Brain microvascular endothelial cell (primary cell): ENCODE data around the gene QRICH1.

ENCODE experiments used
- DNase-seq: peaks from one replicate; pipeline ENCODE4 v3.0.0-alpha.2; 2020
- H3K27ac ChIP-seq: fragments of 250-450 bp; sonication (Bioruptor Pico); 2 replicates; pipeline ENCODE4 v1.5.1; 2020; ENCODE audit warnings: mild to moderate bottlenecking, moderate library complexity
- H3K27me3 ChIP-seq: fragments of 250-450 bp; sonication (Bioruptor Pico); replicated peaks from 2 replicates; pipeline ENCODE4 v1.5.1; 2020; ENCODE audit warnings: mild to moderate bottlenecking
- H3K36me3 ChIP-seq: fragments of 250-450 bp; sonication (Bioruptor Pico); replicated peaks from 2 replicates; pipeline ENCODE4 v1.5.1; 2020; ENCODE audit warnings: mild to moderate bottlenecking
- H3K4me3 ChIP-seq: 2 replicates; pipeline ENCODE4 v1.5.1; 2011; ENCODE audit warnings: low read depth, mild to moderate bottlenecking, control low read depth, low read length, moderate library complexity
- in situ Hi-C: cut with HindIII; loops from 2 replicates; pipeline ENCODE4 v1.10.0; 2017; ENCODE audit warnings: low sequenced_read_pairs, low pct_ligation_motif_present
- TF ChIP-seq, protein P1 (sequence below): IDR thresholded peaks from 2 replicates; pipeline ENCODE4 v1.5.1; 2011; ENCODE audit warnings: low read depth, mild to moderate bottlenecking, moderate library complexity, low read length, control low read depth, inconsistent platforms; ENCODE audit errors: missing control alignments

QRICH1 gene, protein sequence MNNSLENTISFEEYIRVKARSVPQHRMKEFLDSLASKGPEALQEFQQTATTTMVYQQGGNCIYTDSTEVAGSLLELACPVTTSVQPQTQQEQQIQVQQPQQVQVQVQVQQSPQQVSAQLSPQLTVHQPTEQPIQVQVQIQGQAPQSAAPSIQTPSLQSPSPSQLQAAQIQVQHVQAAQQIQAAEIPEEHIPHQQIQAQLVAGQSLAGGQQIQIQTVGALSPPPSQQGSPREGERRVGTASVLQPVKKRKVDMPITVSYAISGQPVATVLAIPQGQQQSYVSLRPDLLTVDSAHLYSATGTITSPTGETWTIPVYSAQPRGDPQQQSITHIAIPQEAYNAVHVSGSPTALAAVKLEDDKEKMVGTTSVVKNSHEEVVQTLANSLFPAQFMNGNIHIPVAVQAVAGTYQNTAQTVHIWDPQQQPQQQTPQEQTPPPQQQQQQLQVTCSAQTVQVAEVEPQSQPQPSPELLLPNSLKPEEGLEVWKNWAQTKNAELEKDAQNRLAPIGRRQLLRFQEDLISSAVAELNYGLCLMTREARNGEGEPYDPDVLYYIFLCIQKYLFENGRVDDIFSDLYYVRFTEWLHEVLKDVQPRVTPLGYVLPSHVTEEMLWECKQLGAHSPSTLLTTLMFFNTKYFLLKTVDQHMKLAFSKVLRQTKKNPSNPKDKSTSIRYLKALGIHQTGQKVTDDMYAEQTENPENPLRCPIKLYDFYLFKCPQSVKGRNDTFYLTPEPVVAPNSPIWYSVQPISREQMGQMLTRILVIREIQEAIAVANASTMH

DNA sequence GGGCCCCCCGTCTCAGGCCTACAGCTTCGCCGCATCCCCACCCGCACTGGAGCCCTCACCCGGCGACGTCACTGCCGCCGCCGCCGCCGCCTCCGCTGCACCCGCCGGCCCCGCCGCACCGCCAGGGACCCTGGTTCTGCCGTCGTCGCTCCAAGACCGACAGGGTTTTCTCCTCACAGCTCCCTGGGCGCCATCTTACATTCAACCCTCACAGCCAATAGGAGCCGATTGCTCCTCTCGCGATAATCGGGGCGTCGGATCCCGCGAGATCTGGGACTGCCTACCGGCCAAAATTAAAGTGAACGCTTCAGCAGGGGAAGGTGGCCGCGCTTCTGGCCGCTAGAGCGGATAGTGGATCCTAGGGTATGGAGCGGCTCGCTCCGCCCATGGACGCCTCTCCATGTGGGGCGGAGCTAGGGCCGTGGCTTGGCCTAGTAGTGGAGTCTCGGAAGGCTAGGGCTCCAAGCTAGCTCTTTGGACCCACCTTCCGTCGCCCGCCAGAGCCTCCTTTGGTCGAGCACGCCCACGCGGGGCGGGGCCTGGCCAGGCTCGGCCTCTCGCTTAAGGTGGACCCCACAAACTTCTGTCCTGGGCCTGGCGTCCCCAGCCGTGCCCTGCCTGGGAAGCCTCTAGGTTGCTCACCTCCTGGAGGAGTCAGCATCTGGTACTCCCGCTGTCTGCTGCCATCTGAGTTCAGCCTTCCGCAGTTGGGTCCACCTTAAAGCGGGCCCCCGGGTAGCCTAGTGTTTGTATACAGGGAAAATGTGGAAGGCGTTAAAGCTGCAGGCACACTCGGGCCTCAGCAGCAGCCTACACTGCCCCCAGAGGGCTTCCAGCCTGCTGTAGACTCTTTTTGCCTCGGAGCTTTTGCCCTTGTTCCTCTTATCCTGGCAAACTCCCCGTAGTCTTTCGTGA lies at the start of gene QRICH1:
Gene QRICH1 (minus strand): TSS at position 219 of the 915 bp plus-strand sequence. CDS start 17,054 bp downstream, outside the sequence.
- no peaks in the 10 kb centered on the region for H3K27me3 ChIP-seq
- peak within 1 kb of the TSS; percentile 95 for H3K4me3 ChIP-seq
- peaks cover 24% of the 10 kb centered on the region for H3K36me3 ChIP-seq
- TF ChIP-seq, protein P1, sequence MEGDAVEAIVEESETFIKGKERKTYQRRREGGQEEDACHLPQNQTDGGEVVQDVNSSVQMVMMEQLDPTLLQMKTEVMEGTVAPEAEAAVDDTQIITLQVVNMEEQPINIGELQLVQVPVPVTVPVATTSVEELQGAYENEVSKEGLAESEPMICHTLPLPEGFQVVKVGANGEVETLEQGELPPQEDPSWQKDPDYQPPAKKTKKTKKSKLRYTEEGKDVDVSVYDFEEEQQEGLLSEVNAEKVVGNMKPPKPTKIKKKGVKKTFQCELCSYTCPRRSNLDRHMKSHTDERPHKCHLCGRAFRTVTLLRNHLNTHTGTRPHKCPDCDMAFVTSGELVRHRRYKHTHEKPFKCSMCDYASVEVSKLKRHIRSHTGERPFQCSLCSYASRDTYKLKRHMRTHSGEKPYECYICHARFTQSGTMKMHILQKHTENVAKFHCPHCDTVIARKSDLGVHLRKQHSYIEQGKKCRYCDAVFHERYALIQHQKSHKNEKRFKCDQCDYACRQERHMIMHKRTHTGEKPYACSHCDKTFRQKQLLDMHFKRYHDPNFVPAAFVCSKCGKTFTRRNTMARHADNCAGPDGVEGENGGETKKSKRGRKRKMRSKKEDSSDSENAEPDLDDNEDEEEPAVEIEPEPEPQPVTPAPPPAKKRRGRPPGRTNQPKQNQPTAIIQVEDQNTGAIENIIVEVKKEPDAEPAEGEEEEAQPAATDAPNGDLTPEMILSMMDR = peak; percentile 82
- in situ Hi-C loops = no loop called here
- DNase-seq = peak; percentile 97
- H3K27ac ChIP-seq = peak within 1 kb of the TSS; percentile 96

DNA sequence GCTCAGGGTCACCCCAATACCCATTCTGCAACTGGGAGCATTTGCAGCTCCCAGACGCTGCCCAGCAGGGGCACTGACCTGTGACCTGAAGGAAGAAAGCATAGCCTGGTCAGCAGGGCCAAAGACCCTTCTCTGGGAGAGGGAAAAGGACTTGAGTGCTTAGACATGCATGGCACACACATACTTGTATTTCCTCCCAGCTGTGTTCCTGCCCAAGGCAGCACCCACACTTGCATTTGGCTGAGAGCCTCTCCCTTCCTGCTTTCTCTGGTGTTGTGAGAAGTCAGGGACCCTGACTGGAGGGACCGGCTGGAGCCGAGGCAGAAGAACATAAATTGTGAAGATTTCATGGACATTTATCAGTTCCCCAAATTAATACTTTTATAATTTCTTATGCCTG lies 46.2 kb upstream of the QRICH1 start:
- TF ChIP-seq, protein P1 = no peak
- Histone ChIP-seq H3K4me3 (no peak overlapping the region), H3K36me3 (no peaks in the 10 kb centered on the region), H3K27me3 (no peaks in the 10 kb centered on the region), H3K27ac (no peak overlapping the region)
- no peak for DNase-seq
- in situ Hi-C loops = no loop called here

DNA sequence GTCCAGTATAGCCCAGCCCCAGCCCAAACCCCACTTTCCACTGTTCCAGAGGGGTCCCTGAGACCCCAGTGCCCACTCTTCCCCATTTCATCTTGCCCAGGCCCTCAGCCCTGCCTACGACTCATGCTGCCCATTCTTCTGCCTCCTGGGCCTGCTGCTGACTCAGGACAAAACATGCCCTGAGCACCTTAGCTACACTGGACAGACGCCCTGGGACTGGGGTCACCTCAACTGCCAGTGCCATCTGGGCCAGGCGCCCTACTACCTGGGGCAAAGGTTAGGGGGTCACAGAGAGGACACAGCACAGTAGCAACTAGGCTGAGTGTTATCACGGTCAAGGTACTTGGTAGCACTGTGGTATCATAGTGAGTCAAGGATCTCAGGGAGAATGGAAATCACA lies 41.6 kb upstream of the QRICH1 start:
- H3K4me3 ChIP-seq = no peak overlapping the region
- in situ Hi-C loops = no loop called here
- H3K27ac ChIP-seq = no peak overlapping the region
- no peak for DNase-seq
- peaks cover 7% of the 10 kb centered on the region for H3K36me3 ChIP-seq
- TF ChIP-seq, protein P1 = no peak
- no peaks in the 10 kb centered on the region for H3K27me3 ChIP-seq

DNA sequence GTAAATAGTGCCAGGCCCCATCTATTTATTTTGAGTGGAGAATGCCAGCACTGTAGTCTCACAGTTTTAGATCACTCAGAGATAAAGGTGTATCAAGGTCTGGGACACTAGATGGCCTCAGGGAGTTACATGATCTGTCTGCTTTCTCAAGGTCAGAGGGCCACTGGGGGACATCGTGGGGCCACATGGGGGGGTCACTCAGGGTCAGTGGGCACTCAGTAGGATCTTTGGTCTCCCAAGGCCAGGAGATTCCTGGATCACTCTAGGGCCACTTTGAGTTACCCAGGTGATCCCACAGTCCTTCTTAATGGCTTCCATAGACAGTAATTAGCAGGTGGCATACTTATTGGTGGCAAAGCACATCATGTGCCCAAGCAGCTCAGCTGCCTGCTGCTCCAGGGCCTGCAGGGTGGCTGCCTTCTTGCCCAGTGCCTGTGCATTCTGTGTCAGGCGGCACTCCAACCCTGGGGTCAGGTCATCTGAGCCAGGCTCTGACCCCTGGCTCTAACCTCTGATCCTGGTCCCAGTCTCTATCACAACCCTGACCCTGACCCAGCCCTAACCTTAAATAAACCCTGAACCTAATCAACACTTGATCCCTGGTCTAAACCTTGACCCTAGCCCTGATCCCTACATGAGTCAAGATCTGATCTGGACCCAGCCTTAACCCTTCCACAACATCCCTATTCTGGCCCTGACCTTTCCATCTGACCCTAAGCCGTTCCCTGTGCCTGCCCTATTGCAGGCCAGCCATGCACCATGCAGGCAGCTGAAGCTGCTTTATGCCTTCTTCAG lies 40.8 kb upstream of the QRICH1 start:
- in situ Hi-C loops = no loop called here
- Histone ChIP-seq H3K4me3 (no peak overlapping the region), H3K27me3 (no peaks in the 10 kb centered on the region), H3K27ac (no peak overlapping the region), H3K36me3 (peaks cover 15% of the 10 kb centered on the region)
- TF ChIP-seq, protein P1 = no peak
- DNase-seq = no peak
